HCT116 (cell line): Measurements from ENCODE around the gene KIFC1. TPM values are rescaled to one million over a fixed set of nuclear protein-coding genes. Genes with fewer than 3 reads are reported as not detected.

ENCODE experiments used
- ATAC-seq: fragments of 200-7000 bp; cut with Tn5 transposase; 2 replicates; pipeline ENCODE4 v1.9.1; 2020; ENCODE audit warnings: mild to moderate bottlenecking, moderate library complexity
- BruUV-seq: library from RNA; stranded (reverse); fragments of 400-500 nt; replicated peaks from 2 replicates; lab custom pipeline; 2021; lab: Mats Ljungman, UMichigan
- CTCF ChIA-PET: fragments of 300-600 bp; sonication (Branson Sonifier 250); formaldehyde crosslinking; loops from one replicate; lab custom pipeline; 2021; ENCODE audit warnings: antibody characterized with exemption; lab: Charles Lee
- POLR2A ChIA-PET: fragments of 300-600, 350-600 bp; sonication (Branson Sonifier 250); formaldehyde crosslinking; loops from one replicate; lab custom pipeline; 2021; ENCODE audit warnings: antibody characterized with exemption; lab: Charles Lee
- RAD21 ChIA-PET, 2 experiments: fragments of 300-600 bp; sonication (Branson Sonifier 250); formaldehyde crosslinking; loops; one replicate each; lab custom pipeline; 2023; ENCODE audit warnings: low total read pairs in 2 of 2; ENCODE audit not compliant: uncharacterized antibody in 2 of 2, unreplicated experiment in 2 of 2, low non-redundant PET in 1 of 2; lab: Charles Lee
- DNase-seq: peaks from one replicate; pipeline ENCODE4 v3.0.0-alpha.2; 2010; ENCODE audit warnings: low read depth, low spot score
- H2AFZ ChIP-seq: fragments of 200-600 bp; shearing (Covaris generic), sonication (generic); 2 replicates; pipeline ENCODE4 v1.6.1; 2017; ENCODE audit warnings: low read depth, mixed run types, mixed read lengths, antibody characterized with exemption, low read length; ENCODE audit not compliant: poor library complexity, severe bottlenecking
- H3K27ac ChIP-seq: 2 replicates; pipeline ENCODE4 v1.5.1; 2012; ENCODE audit warnings: low read depth, low read length
- H3K27me3 ChIP-seq: fragments of 200-600 bp; sonication (generic); 2 replicates; pipeline ENCODE4 v1.6.1; 2016; ENCODE audit warnings: mixed run types, low read length, mixed read lengths; ENCODE audit not compliant: insufficient read depth
- H3K36me3 ChIP-seq, 2 experiments: fragments of 200-500 bp in 1 of 2; fragments of 200-600 bp in 1 of 2; sonication (Bioruptor generic) in 1 of 2; sonication (generic) in 1 of 2; 2 replicates each; pipeline versions ENCODE4 v1.5.1 to v1.6.1; 2014 to 2016; ENCODE audit warnings: low read length in 2 of 2, inconsistent platforms in 1 of 2, mixed read lengths in 1 of 2, mixed run types in 1 of 2; ENCODE audit not compliant: insufficient read depth in 2 of 2, control insufficient read depth in 1 of 2
- H3K4me1 ChIP-seq, 2 experiments: fragments of 200-600 bp in 1 of 2; sonication (generic) in 1 of 2; 2 replicates each; pipeline versions ENCODE4 v1.5.1 to v1.6.1; 2012 to 2017; ENCODE audit warnings: low read length in 2 of 2, inconsistent platforms in 1 of 2, mild to moderate bottlenecking in 1 of 2, mixed read lengths in 1 of 2, mixed run types in 1 of 2, moderate library complexity in 1 of 2; ENCODE audit not compliant: insufficient read depth in 2 of 2, control insufficient read depth in 1 of 2
- H3K4me2 ChIP-seq: fragments of 200-600 bp; sonication (generic); 2 replicates; pipeline ENCODE4 v1.6.1; 2017; ENCODE audit warnings: mixed run types, low read length, mixed read lengths
- H3K4me3 ChIP-seq, 2 experiments: fragments of 200-600 bp in 1 of 2; sonication (generic) in 1 of 2; replicated peaks in 1 of 2; 2 replicates each; pipeline ENCODE4 v1.5.1; 2011 to 2016; ENCODE audit warnings: low read length in 2 of 2, control low read depth in 1 of 2, low read depth in 1 of 2, mild to moderate bottlenecking in 1 of 2, mixed read lengths in 1 of 2, mixed run types in 1 of 2
- H3K79me2 ChIP-seq: fragments of 200-600 bp; sonication (generic); 2 replicates; pipeline ENCODE4 v1.6.1; 2017; ENCODE audit warnings: mild to moderate bottlenecking, mixed run types, low read length, moderate library complexity, mixed read lengths; ENCODE audit not compliant: insufficient read depth
- H3K9ac ChIP-seq: fragments of 200-600 bp; sonication (generic); 2 replicates; pipeline ENCODE4 v1.6.1; 2016; ENCODE audit warnings: low read length, mixed read lengths
- H3K9me2 ChIP-seq: fragments of 200-600 bp; sonication (generic), shearing (Covaris generic); 2 replicates; pipeline ENCODE4 v1.6.1; 2017; ENCODE audit warnings: mixed run types, mild to moderate bottlenecking, moderate library complexity; ENCODE audit not compliant: insufficient read depth
- H3K9me3 ChIP-seq, 2 experiments: fragments of 200-500 bp in 1 of 2; fragments of 200-600 bp in 1 of 2; sonication (Bioruptor generic) in 1 of 2; sonication (generic) in 1 of 2; 2 replicates each; pipeline ENCODE4 v1.6.1; 2014 to 2017; ENCODE audit warnings: low read length in 2 of 2, mixed read lengths in 2 of 2, inconsistent platforms in 1 of 2, low read depth in 1 of 2, mild to moderate bottlenecking in 1 of 2, mixed run types in 1 of 2, moderate library complexity in 1 of 2; ENCODE audit not compliant: control insufficient read depth in 1 of 2, insufficient read depth in 1 of 2
- H4K20me1 ChIP-seq: fragments of 200-600 bp; sonication (generic), shearing (Covaris generic); 2 replicates; pipeline ENCODE4 v1.6.1; 2017; ENCODE audit warnings: mixed run types, mild to moderate bottlenecking, moderate library complexity; ENCODE audit not compliant: insufficient read depth
- EGR1 ChIP-seq: IDR thresholded peaks from 2 replicates; pipeline ENCODE4 v1.6.1; 2012; ENCODE audit warnings: low read depth
- EZH2 ChIP-seq: fragments of 200-600 bp; sonication (generic); IDR thresholded peaks from 2 replicates; pipeline ENCODE4 v1.6.1; 2017; ENCODE audit warnings: antibody characterized with exemption, mixed run types
- EZH2phosphoT487 ChIP-seq: fragments of 200-600 bp; IDR thresholded peaks from 2 replicates; pipeline ENCODE4 v1.6.1; 2018; ENCODE audit warnings: antibody characterized with exemption, borderline replicate concordance
- JUND ChIP-seq: IDR thresholded peaks from 2 replicates; pipeline ENCODE4 v1.6.1; 2012
- POLR2AphosphoS5 ChIP-seq: IDR thresholded peaks from 2 replicates; pipeline ENCODE4 v1.6.1; 2011; ENCODE audit warnings: mild to moderate bottlenecking, low read depth, low read length, moderate library complexity
- RAD21 ChIP-seq: IDR thresholded peaks from 2 replicates; pipeline ENCODE4 v1.6.1; 2012; ENCODE audit warnings: low read depth, mild to moderate bottlenecking
- SRF ChIP-seq: IDR thresholded peaks from 2 replicates; pipeline ENCODE4 v1.6.1; 2012; ENCODE audit warnings: low read depth
- intact Hi-C: fragments of 100-400 bp; cut with micrococcal nuclease; formaldehyde crosslinking; loops from 2 replicates; pipeline ENCODE4 v1.10.0; 2022
- total RNA-seq: library from RNA; stranded (reverse); gene quantifications from one replicate; pipeline ENCODE4 v1.2.1, GENCODE V29; 2021; ENCODE audit not compliant: unreplicated experiment
- TF ChIP-seq, protein P1 (sequence below): IDR thresholded peaks from 2 replicates; pipeline ENCODE4 v1.6.1; 2011; ENCODE audit warnings: mild to moderate bottlenecking, low read length, moderate library complexity; ENCODE audit not compliant: insufficient replicate concordance; ENCODE audit errors: extremely low read depth

Gene KIFC1
- total RNA-seq, 1 experiment from 2014 or later = 84.7 TPM

DNA sequence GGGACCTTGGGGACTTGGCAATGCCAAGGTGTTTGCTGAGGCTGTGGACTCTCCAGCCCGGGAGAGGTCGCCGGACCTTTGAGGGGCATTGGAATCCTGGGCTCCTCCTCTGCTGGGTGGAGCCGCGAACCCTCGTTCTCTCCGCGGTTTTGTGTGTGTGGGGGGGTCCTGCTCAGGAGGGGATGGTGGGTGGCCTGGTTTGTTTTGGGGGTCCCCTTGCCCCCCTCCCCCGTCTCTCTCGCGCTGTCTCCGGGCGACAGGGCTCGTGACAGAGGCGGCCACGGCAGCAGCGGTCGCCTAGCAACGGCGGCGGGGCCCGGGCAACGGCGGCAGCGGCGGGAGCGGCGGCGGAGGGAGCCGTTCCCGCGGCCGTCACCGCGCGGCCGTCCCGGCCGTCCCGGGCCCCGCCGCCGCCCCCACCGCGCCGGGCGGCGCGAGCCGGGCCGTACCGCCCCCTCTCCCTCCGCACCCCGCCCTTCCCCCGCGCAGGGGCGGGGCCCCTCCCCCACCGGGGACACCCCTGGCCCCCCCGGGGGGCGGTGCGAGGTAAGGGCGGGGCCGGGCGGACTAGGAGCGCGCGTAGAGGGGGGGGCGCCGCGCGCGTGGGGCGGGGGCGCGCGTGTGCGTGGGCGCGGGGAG is 36.1 kb downstream of the KIFC1 start:
- ChIA-PET CTCF (no interaction called here), RAD21 (no interaction called here), POLR2A (no interaction called here)
- Histone ChIP-seq H4K20me1 (no peaks in the 10 kb centered on the region), H3K9me2 (no peaks in the 10 kb centered on the region), H3K9me3 (no peaks in the 10 kb centered on the region), H3K27ac (peak overlapping the region; percentile 46; the same call in 1 of the 2 replicates), H3K4me1 (peaks cover 30 to 74% of the 10 kb centered on the region in 2 experiments), H3K9ac (peak overlapping the region; percentile 60), H3K36me3 (no peaks in the 10 kb centered on the region)
- DNase-seq (no peak), ATAC-seq (peak; percentile 30; the same call in 1 of the 2 replicates)
- BruUV-seq = no TSS peak
- intact Hi-C loops = loop anchor here (5.0 kb wide), 1 partner anchor 130 kb away; the partner anchor contains the start of gene RGL2
- TF ChIP-seq RAD21 (no peak), JUND (no peak), SRF (no peak), EZH2phosphoT487 (no peak), POLR2AphosphoS5 (no peak), EGR1 (no peak), EZH2 (no peak)
- TF ChIP-seq, protein P1, sequence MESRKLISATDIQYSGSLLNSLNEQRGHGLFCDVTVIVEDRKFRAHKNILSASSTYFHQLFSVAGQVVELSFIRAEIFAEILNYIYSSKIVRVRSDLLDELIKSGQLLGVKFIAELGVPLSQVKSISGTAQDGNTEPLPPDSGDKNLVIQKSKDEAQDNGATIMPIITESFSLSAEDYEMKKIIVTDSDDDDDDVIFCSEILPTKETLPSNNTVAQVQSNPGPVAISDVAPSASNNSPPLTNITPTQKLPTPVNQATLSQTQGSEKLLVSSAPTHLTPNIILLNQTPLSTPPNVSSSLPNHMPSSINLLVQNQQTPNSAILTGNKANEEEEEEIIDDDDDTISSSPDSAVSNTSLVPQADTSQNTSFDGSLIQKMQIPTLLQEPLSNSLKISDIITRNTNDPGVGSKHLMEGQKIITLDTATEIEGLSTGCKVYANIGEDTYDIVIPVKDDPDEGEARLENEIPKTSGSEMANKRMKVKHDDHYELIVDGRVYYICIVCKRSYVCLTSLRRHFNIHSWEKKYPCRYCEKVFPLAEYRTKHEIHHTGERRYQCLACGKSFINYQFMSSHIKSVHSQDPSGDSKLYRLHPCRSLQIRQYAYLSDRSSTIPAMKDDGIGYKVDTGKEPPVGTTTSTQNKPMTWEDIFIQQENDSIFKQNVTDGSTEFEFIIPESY = no peak
- TF ChIP-seq, all 23 proteins: peak for 0
- H3K27me3 ChIP-seq = no peaks in the 10 kb centered on the region
- peak overlapping the region; percentile 90 for H3K4me2 ChIP-seq
- H3K79me2 ChIP-seq = no peaks in the 10 kb centered on the region
- no peak overlapping the region for H2AFZ ChIP-seq
- H3K4me3 ChIP-seq = peak overlapping the region; percentile 52 to 61
